Activated naive CD4-positive, alpha-beta T cell treated with Interleukin-2 at 50 U/mL for 16 hours (primary cell): ENCODE measurements around the gene COL27A1.

Experiments used
- DNase-seq: peaks from one replicate; pipeline ENCODE4 v3.0.0-alpha.2; 2020

The COL27A1 gene

GRCh38 chr9:114347675-114348074, 192.3 kb downstream of the COL27A1 start:
- no peak for DNase-seq

- no peak for DNase-seq
Observed at GRCh38 chr9:114348261-114348905, 193.0 kb downstream of the COL27A1 start.

- peak; percentile 88 for DNase-seq
Observed at GRCh38 chr9:114348906-114349482, 193.7 kb downstream of the COL27A1 start.

- no peak for DNase-seq
Observed at GRCh38 chr9:114349713-114350480, 194.6 kb downstream of the COL27A1 start.

GRCh38 chr9:114350636-114351401, 195.5 kb downstream of the COL27A1 start:
- DNase-seq: no peak

- DNase-seq: no peak
Observed at GRCh38 chr9:114351932-114352331, 196.6 kb downstream of the COL27A1 start.

GRCh38 chr9:114355821-114356220, 200.5 kb downstream of the COL27A1 start:
- no peak for DNase-seq

- DNase-seq: no peak
Observed at GRCh38 chr9:114356792-114357191, 201.5 kb downstream of the COL27A1 start.

GRCh38 chr9:114357360-114357759, 202.0 kb downstream of the COL27A1 start:
- DNase-seq: no peak

GRCh38 chr9:114357911-114358328, 202.6 kb downstream of the COL27A1 start:
- no peak for DNase-seq

GRCh38 chr9:114359801-114360200, 204.5 kb downstream of the COL27A1 start:
- DNase-seq: no peak

- no peak for DNase-seq
Observed at GRCh38 chr9:114361542-114361941, 206.2 kb downstream of the COL27A1 start.
